Urinary bladder (tissue), 4 donors: ENCODE measurements around the gene LAYN. TPM values are rescaled to one million over a fixed set of nuclear protein-coding genes. Genes with fewer than 3 reads are reported as not detected.

Experiments
- DNase-seq: peaks from one replicate; pipeline ENCODE4 v3.0.0-alpha.2; 2015; ENCODE audit errors: extremely low spot score
- H3K27ac ChIP-seq: one replicate; pipeline ENCODE4 v1.5.1; 2013; ENCODE audit warnings: low read depth, mild to moderate bottlenecking, moderate library complexity
- H3K36me3 ChIP-seq: one replicate; pipeline ENCODE4 v1.6.1; 2013; ENCODE audit warnings: mild to moderate bottlenecking, moderate library complexity; ENCODE audit not compliant: insufficient read depth
- H3K4me1 ChIP-seq: one replicate; pipeline ENCODE4 v1.6.1; 2013; ENCODE audit warnings: mild to moderate bottlenecking, moderate library complexity; ENCODE audit not compliant: insufficient read depth
- H3K4me3 ChIP-seq: one replicate; pipeline ENCODE4 v1.5.1; 2013; ENCODE audit warnings: low read depth, low read length
- WGBS: extraction: QIAGEN DNeasy Blood & Tissue Kit; methylation state at CpG from one replicate; pipeline ENCODE4 v1.1.7; 2013; 5-methylcytosine and 5-hydroxymethylcytosine counted together
- polyA plus RNA-seq: library from polyadenylated mRNA; stranded (reverse); fragments of 200-250 nt; gene quantifications from one replicate; pipeline ENCODE4 v1.2.3, GENCODE V29; 2013
- total RNA-seq: library from RNA; depleted of rRNA; stranded (reverse); fragments of >200 nt; gene quantifications from one replicate; pipeline ENCODE4 v1.2.3, GENCODE V29; 2014
- donor health status: healthy with polysubstance abuse.
- donor health status: healthy.

LAYN gene
- total and polyA plus RNA-seq, 2 donors, result 13.0 to 19.2 TPM

DNA sequence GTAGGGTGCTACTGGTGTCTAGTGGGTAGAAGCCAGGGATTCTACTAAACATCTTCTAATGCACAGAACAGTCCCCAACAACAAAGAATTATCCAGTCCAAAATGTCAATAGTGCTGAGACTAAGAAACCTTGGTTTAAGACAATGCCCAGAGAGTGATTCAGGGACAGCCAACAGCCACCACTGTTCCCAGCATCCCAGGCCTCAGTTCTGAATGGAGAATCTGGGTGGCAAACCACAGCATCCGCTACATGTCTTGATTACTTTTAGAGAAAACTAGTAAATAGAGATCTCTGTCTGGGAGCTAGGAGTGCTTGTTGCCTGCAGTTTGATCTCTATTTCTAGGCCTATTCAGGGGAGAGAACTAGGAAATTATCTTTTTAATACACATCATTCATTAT, 40.8 kb downstream of the LAYN start:
- DNase-seq, result no peak
- 98% methylated on average over 1 of the region's 1 CpG for WGBS
- no peak overlapping the region for H3K4me3 ChIP-seq

DNA sequence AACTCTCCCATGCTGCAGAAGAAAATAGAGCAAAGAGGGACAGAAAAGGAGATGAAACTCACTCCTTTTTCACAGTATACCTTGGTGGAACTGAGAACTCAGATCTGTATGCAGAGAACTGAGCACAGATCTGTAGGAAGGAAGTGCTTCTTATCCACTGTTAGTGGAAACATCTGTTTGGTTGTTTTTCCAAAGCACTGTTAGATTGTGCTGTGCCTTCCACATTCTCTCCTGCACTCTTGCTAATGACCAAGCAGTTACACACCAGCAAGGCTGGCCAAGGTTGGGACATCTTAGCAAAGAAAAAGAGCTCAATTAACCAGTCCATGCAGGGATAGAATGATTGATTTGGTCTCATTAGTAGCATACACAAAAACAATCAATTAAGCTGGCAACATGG, 41.6 kb downstream of the LAYN start:
- peaks cover 2% of the 10 kb centered on the region for H3K4me1 ChIP-seq
- DNase-seq, result no peak
- no peak overlapping the region for H3K4me3 ChIP-seq
- no peaks in the 10 kb centered on the region for H3K36me3 ChIP-seq
- H3K27ac ChIP-seq, result no peak overlapping the region

More for the DNA sequence above, 40.8 kb downstream of the LAYN start:
- Histone ChIP-seq H3K27ac (no peak overlapping the region), H3K36me3 (no peaks in the 10 kb centered on the region), H3K4me1 (peaks cover 2% of the 10 kb centered on the region)

DNA sequence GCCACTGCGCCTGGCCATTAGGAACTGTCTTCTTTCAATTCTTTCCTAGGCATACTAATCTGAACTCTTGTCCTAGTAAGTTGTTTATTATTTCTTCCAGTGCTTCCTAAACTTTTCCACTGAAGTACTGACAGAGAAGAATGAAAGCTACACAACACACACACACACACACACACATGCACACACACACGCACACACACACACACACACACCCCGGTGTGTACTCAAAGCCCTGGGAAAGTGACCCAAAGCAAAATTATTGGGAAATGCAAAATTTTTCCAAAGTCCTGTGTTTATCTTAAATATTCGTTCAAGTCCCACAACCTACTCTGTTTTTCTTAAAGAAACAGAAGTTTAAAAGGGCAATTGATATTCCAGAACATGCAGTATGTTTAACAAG, 42.4 kb downstream of the LAYN start:
- Histone ChIP-seq H3K4me3 (no peak overlapping the region), H3K27ac (peak overlapping the region; percentile 2), H3K4me1 (peaks cover 2% of the 10 kb centered on the region), H3K36me3 (no peaks in the 10 kb centered on the region)
- 58% methylated on average over 4 of the region's 4 CpGs for WGBS
- DNase-seq, result no peak

DNA sequence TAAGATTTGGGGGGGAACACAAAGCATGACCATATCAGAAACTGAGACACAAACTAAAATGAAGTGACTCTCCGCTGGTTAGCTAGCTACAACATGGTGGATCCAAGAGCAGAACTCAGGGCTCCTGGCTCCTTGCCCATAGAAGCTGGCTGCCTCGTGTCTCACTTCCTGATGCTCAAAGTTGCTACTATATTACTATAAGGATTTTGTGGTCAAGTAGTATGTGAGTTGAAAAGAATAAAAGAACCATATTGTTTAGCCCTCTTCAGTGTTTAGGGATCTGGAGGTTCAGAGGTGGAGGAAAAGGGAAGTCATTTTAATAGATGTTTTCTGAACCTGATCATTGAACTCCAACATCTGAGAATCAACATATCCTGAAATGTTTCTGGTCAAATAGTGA, 44.9 kb downstream of the LAYN start:
- Histone ChIP-seq H3K4me3 (no peak overlapping the region), H3K27ac (no peak overlapping the region), H3K36me3 (no peaks in the 10 kb centered on the region), H3K4me1 (peaks cover 2% of the 10 kb centered on the region)
- WGBS, result 53% methylated on average over 2 of the region's 2 CpGs
- no peak for DNase-seq

DNA sequence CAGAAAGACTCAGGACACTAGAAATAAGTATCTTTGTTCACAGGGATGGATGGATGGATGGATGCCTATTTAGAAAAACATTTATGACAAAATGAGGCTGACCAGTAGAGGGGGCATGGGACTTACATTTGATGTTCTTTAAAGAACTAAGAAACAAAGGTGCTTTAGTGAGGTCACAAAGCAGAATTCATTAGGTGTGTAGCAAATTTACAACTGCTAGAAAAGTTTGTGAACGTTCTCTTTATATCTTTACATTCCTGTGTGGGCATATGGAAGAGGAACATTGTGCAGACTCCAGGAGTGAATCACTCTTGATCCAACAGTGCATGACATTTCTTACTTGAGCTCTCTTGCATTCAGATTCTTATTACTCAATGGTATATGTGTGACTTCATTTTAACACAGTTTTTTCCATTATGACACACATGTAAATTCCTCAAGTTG, 45.9 kb downstream of the LAYN start:
- DNase-seq, result no peak
- peaks cover 2% of the 10 kb centered on the region for H3K4me1 ChIP-seq
- no peak overlapping the region for H3K27ac ChIP-seq
- 10% methylated on average over 1 of the region's 1 CpG for WGBS
- H3K36me3 ChIP-seq, result no peaks in the 10 kb centered on the region
- H3K4me3 ChIP-seq, result no peak overlapping the region

DNA sequence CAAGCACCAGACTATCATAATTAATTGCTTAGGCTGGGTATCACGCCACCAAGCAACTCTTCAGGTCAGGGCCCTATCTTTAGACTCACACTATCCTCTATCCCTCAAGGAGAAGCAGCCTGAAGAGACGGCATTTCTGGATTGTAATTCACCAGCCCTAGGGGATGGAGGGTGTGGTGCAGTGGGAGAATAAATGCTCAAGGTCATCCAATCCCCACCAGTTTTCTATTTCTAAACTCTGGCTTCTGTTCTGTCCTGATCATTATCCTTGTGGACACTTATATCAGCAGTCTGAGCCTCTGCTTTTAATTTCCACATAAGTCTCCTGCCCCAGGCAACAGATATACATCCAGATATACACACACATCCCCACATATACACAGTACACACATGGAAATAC, 48.6 kb downstream of the LAYN start:
- no peak overlapping the region for H3K27ac ChIP-seq
- peaks cover 2% of the 10 kb centered on the region for H3K4me1 ChIP-seq
- 90% methylated on average over 2 of the region's 2 CpGs for WGBS
- no peaks in the 10 kb centered on the region for H3K36me3 ChIP-seq
- H3K4me3 ChIP-seq, result no peak overlapping the region
- no peak for DNase-seq

DNA sequence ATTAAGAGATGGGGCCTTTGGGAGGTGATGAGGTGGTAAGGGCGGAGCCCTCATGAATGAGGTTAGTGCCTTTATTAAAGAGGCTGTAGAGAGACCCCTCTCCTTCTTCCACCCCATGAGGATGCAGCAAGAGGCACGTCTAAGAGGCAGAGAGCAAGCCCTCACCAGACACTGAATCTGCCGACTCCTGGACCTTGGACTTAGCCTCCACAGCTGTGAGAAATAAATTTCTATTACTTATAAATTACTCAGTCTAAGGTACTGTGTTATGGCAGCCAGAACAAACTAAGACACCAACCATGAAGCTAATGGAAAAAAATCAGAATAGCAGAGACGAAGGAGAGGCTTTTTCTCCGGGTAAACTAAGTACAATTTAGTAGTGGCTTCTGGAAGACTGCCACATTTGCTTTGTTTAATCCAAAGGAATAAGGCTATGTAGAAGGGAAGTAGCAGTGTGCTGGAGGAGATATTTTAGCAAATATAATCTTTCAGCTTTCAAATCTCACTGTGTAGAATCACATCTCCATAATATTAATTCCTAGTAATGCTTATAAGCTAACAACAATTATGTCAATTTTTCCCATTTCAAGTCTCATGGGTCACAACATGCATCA, 49.5 kb downstream of the LAYN start:
- H3K4me3 ChIP-seq, result no peak overlapping the region
- DNase-seq, result no peak
- no peaks in the 10 kb centered on the region for H3K4me1 ChIP-seq
- H3K36me3 ChIP-seq, result no peaks in the 10 kb centered on the region
- no peak overlapping the region for H3K27ac ChIP-seq
- 55% methylated on average over 5 of the region's 5 CpGs for WGBS

DNA sequence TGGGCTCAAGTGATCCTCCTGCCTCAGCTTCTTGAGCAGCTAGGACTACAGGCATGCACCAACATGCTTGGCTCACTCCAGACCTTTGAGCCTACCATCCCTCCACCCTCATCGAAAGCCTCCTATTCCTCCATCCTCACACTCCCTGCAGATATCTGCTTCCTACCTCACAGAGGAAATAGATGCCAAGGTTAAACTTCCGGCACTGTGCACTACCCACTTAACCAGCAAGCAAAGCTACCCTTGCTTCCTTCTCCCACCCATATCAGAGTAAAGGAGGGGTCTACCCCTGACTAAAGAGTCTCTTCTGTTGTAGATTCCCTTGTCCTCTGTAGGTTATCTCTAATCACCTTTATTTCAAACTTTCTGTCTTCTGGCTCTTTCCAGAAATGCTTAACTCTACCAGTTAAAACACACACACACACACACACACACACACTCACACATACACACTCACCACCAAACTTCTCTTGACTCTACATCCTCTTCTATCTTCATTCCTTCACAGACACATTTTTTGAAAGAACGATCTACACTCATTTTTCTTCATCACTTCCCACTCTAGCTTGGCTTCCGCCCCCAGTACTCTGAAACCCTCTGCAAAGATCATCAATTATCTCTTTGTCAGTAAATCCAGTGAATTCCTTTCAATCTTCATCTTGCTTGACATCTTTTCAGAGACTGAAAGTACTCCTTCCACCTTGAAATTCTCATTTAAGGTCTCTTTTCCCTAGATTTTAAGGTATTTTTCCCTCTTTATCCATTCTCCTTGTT, 50.9 kb downstream of the LAYN start:
- H3K27ac ChIP-seq, result no peak overlapping the region
- H3K4me3 ChIP-seq, result no peak overlapping the region
- WGBS, result 91% methylated on average over 4 of the region's 4 CpGs
- no peaks in the 10 kb centered on the region for H3K36me3 ChIP-seq
- no peak for DNase-seq
- no peaks in the 10 kb centered on the region for H3K4me1 ChIP-seq

DNA sequence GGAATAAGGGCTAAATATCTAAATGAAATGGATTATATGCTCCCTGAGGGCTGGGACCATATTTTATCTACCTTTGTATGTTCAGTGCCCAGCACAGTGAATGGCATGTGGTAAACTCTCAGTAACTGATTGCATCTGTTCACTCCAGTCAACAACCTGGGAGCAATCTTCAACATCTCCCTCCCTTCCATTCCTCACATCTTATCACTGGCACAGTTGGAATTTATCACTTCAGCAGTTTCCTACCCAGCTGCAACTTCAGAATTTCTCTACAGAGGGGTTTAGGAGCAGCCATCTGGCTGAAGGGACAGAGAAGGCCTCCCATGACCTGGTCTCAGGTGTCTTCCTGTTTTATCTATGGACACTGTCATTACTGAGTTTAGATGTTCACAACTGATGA, 52.0 kb downstream of the LAYN start:
- H3K4me1 ChIP-seq, result no peaks in the 10 kb centered on the region
- no peak for DNase-seq

DNA sequence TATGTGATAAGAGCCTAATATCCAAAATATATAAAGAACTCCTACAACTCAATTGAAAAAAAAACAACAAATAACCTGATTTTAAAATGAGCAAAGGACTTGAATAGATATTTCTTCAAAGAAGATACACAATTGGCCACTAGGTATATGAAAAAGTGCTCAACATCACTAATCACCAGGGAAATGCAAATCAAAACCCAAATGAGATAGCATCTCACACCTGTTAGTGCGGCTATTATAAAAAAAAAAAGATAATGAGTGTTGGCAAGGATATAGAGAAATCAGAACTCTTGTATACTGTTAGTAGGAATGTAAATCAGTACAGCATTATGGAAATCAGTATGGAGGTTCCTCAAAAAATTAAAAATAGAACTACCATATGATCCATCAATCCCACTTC, 55.8 kb downstream of the LAYN start:
- DNase-seq, result no peak
- 98% methylated on average over 1 of the region's 1 CpG for WGBS
- Histone ChIP-seq H3K4me3 (no peak overlapping the region), H3K36me3 (no peaks in the 10 kb centered on the region), H3K4me1 (no peaks in the 10 kb centered on the region), H3K27ac (no peak overlapping the region)

More for the DNA sequence above, 52.0 kb downstream of the LAYN start:
- Histone ChIP-seq H3K36me3 (no peaks in the 10 kb centered on the region), H3K27ac (no peak overlapping the region), H3K4me3 (no peak overlapping the region)

DNA sequence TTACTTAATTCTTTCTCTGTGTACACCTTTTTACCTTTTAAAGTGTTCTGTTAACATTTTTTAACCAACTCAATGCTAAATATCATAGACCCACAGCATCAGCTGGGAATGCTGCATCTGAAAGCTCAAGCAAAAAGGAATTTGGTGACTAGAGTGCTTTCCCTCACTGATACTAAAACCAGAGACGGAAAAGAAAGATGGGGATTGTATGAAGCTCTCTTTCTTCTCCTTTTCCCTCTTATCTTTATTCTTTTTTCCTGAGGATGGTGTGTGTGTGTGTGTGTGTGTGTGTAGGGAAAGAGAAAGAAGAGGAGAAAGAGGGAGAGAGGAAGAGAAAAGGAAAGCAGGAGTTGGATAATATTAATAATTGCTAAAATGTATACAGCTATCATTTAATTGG, 57.6 kb downstream of the LAYN start:
- Histone ChIP-seq H3K4me1 (no peaks in the 10 kb centered on the region), H3K36me3 (no peaks in the 10 kb centered on the region), H3K27ac (no peak overlapping the region), H3K4me3 (no peak overlapping the region)
- 31% methylated on average over 1 of the region's 1 CpG for WGBS
- no peak for DNase-seq

- no peaks in the 10 kb centered on the region for H3K36me3 ChIP-seq
- no peak overlapping the region for H3K27ac ChIP-seq
- DNase-seq, result peak; percentile 55
- H3K4me3 ChIP-seq, result no peak overlapping the region
- H3K4me1 ChIP-seq, result no peaks in the 10 kb centered on the region
- 45% methylated on average over 2 of the region's 2 CpGs for WGBS
Measured at GRCh38 chr11:111598559-111598958, 58.0 kb downstream of the LAYN start.

GRCh38 chr11:111601636-111601978, 61.1 kb downstream of the LAYN start:
- WGBS, result 17% methylated on average over 9 of the region's 9 CpGs
- no peak for DNase-seq
- Histone ChIP-seq H3K4me3 (peak overlapping the region; percentile 73), H3K36me3 (no peaks in the 10 kb centered on the region), H3K27ac (no peak overlapping the region), H3K4me1 (no peaks in the 10 kb centered on the region)

- under 1% methylated on average over 100 of the region's 100 CpGs for WGBS
- Histone ChIP-seq H3K4me1 (no peaks in the 10 kb centered on the region), H3K36me3 (no peaks in the 10 kb centered on the region), H3K4me3 (peak within 1 kb of the TSS; percentile 73), H3K27ac (peak within 1 kb of the TSS; percentile 93)
- DNase-seq, result peak; percentile 82
Measured at GRCh38 chr11:111601979-111602864, 61.7 kb downstream of the LAYN start, which contains the start of gene SIK2. Gene SIK2, plus strand, starts transcription at chr11:111602449. Its CDS starts 115 bp downstream, at chr11:111602564.
